Hematopoietic multipotent progenitor cell treated with erythropoietin and hydrocortisone succinate and interleukin-3 and kit ligand, for 17 days (in vitro differentiated cells): ENCODE data around the gene EVA1A.

Experiments
- DNase-seq: peaks from one replicate; pipeline ENCODE4 v3.0.0-alpha.2; 2015; ENCODE audit warnings: low spot score

The EVA1A gene

GRCh38 chr2:75560768-75561565 is at the start of gene EVA1A:
EVA1A (minus strand) TSS chr2:75560939; CDS start chr2:75518140, 42,799 bp downstream.
- no peak for DNase-seq

GRCh38 chr2:75609937-75610508 is 49.3 kb upstream of the EVA1A start:
- no peak for DNase-seq

GRCh38 chr2:75609334-75609689 is 48.6 kb upstream of the EVA1A start:
- no peak for DNase-seq

GRCh38 chr2:75608684-75609333 is 48.1 kb upstream of the EVA1A start:
- DNase-seq, result peak; percentile 27

- DNase-seq, result no peak
Measured at GRCh38 chr2:75607988-75608683, 47.4 kb upstream of the EVA1A start.

GRCh38 chr2:75607400-75607798 is 46.7 kb upstream of the EVA1A start:
- DNase-seq, result no peak

- DNase-seq, result no peak
Measured at GRCh38 chr2:75606761-75607399, 46.1 kb upstream of the EVA1A start.

GRCh38 chr2:75605770-75606529 is 45.2 kb upstream of the EVA1A start:
- DNase-seq, result no peak

GRCh38 chr2:75604484-75604883 is 43.7 kb upstream of the EVA1A start:
- DNase-seq, result no peak

GRCh38 chr2:75603477-75603876 is 42.7 kb upstream of the EVA1A start:
- DNase-seq, result no peak

GRCh38 chr2:75602724-75603342 is 42.1 kb upstream of the EVA1A start:
- DNase-seq, result no peak

- DNase-seq, result no peak
Measured at GRCh38 chr2:75600461-75601011, 39.8 kb upstream of the EVA1A start.

- DNase-seq, result no peak
Measured at GRCh38 chr2:75598589-75599155, 37.9 kb upstream of the EVA1A start.

GRCh38 chr2:75597949-75598348 is 37.2 kb upstream of the EVA1A start:
- DNase-seq, result no peak

GRCh38 chr2:75596784-75597183 is 36.0 kb upstream of the EVA1A start:
- DNase-seq, result no peak

- DNase-seq, result no peak
Measured at GRCh38 chr2:75595541-75596395, 35.0 kb upstream of the EVA1A start.

- no peak for DNase-seq
Measured at GRCh38 chr2:75594596-75594995, 33.9 kb upstream of the EVA1A start.

- no peak for DNase-seq
Measured at GRCh38 chr2:75592888-75593287, 32.1 kb upstream of the EVA1A start.

GRCh38 chr2:75592030-75592429 is 31.3 kb upstream of the EVA1A start:
- DNase-seq, result no peak
